Heart left ventricle (tissue), 13 donors: ENCODE results near the gene BMPR1B.

ENCODE experiments used
- CTCF ChIP-seq, 12 donors: fragments of 200-600 bp; sonication (generic) in 4 of 12; IDR thresholded peaks; one replicate each; pipeline versions ENCODE4 v1.5.0 to v1.8.0; 2018 to 2022; ENCODE audit warnings: antibody characterized with exemption in 12 of 12, mild to moderate bottlenecking in 5 of 12
- POLR2A ChIP-seq, 2 donors: fragments of 450-650 bp; IDR thresholded peaks; one replicate each; pipeline ENCODE4 v1.6.1; 2017; ENCODE audit warnings: antibody characterized with exemption in 2 of 2, mild to moderate bottlenecking in 2 of 2, moderate library complexity in 2 of 2
- donor health status: ischemic (EF 13 %, LVEDD 7.1; RV severe dilation, severe dysfunction).
- donor health status: DM: no; HTN: yes; CAD: no.
- donor health status: DM: no; HTN: no; CAD: no.
- donor health status: ischemic (EF 25% LVEDD 6.9; RV normal size, moderate dysfunction).
- donor health status: ischemic (EF 25% LVEDD 5.7; RV mildly dilated, moderate dysfunction).
- donor health status: ischemic (EF 35%, LVEDD 5.7; RV mildly dilated, moderate dysfunction).
- donor health status: nonischemic (EF 11% LVEDD 7.7; RV severe dilation, severe dysfunction).
- donor health status: DM: yes; HTN: yes; CAD: no.
- donor health status: PGD.
- donor health status: ischemic (EF 29% LVEDD 5.4; RV normal size, mild dysfunction).
- donor health status: nonischemic (EF 23%, LVEDD 6.1; RV moderate dilation, normal function).

GRCh38 chr4:95157596-95157995 lies 399.8 kb downstream of the BMPR1B start:
- no peak for TF ChIP-seq CTCF (IDR thresholded peaks at IDR 0.05)
- TF ChIP-seq POLR2A (IDR thresholded peaks at IDR 0.05): no peak
